Tibial nerve (tissue), 4 donors: ENCODE data around the gene KCTD11. TPM values are rescaled to one million over a fixed set of nuclear protein-coding genes. Genes with fewer than 3 reads are reported as not detected.

Experiments used
- DNase-seq, 2 donors: peaks; one replicate each; pipeline ENCODE4 v3.0.0-alpha.2; 2019; ENCODE audit warnings: low spot score in 2 of 2
- H3K27ac ChIP-seq, 4 donors: fragments of 200-600 bp; sonication (generic) in 3 of 4; one replicate each; pipeline ENCODE4 v1.5.1; 2017 to 2019; ENCODE audit warnings: mild to moderate bottlenecking in 1 of 4
- H3K27me3 ChIP-seq, 2 donors: fragments of 200-600 bp; sonication (generic) in 1 of 2; one replicate each; pipeline versions ENCODE4 v1.5.1 to v1.6.0; 2017 to 2019
- H3K36me3 ChIP-seq, 3 donors: fragments of 200-600 bp; sonication (generic); one replicate each; pipeline ENCODE4 v1.5.1; 2018 to 2019
- H3K4me1 ChIP-seq, 4 donors: fragments of 200-600 bp; sonication (generic) in 3 of 4; one replicate each; pipeline ENCODE4 v1.5.1; 2017 to 2019
- H3K4me3 ChIP-seq, 4 donors: fragments of 200-600 bp; sonication (generic) in 3 of 4; one replicate each; pipeline ENCODE4 v1.5.1; 2017 to 2019; ENCODE audit warnings: mild to moderate bottlenecking in 1 of 4, moderate library complexity in 1 of 4
- H3K9me3 ChIP-seq, 4 donors: fragments of 200-600 bp; sonication (generic) in 3 of 4; one replicate each; pipeline ENCODE4 v1.5.1; 2017 to 2019
- EP300 ChIP-seq, 2 donors: sonication (generic); formaldehyde crosslinking; IDR thresholded peaks; one replicate each; pipeline ENCODE4 v1.6.1; 2017; ENCODE audit warnings: antibody characterized with exemption in 2 of 2, mild to moderate bottlenecking in 1 of 2
- POLR2A ChIP-seq, 2 donors: fragments of 450-650 bp; IDR thresholded peaks; one replicate each; pipeline ENCODE4 v1.6.1; 2017; ENCODE audit warnings: antibody characterized with exemption in 2 of 2, mild to moderate bottlenecking in 2 of 2, moderate library complexity in 2 of 2
- WGBS, 2 donors: methylation state at CpG; one replicate each; pipeline ENCODE4 v1.1.5; 2018; 5-methylcytosine and 5-hydroxymethylcytosine counted together
- total RNA-seq, 4 donors: library from RNA; depleted of rRNA; stranded (reverse); fragments of >200 nt; gene quantifications; one replicate each; pipeline ENCODE4 v1.1.0, GENCODE V29; 2016
- TF ChIP-seq, protein P1 (sequence below), 5 experiments: fragments of 200-600 bp in 3 of 5; fragments of 450-650 bp in 2 of 5; sonication (generic) in 3 of 5; IDR thresholded peaks; one replicate each; pipeline ENCODE4 v1.5.1; 2016 to 2019; ENCODE audit warnings: antibody characterized with exemption in 5 of 5, mild to moderate bottlenecking in 3 of 5, moderate library complexity in 2 of 5

The KCTD11 gene
- total RNA-seq, 4 donors from 2014 or later = 25.3 to 35.4 (median 28.7) TPM

DNA sequence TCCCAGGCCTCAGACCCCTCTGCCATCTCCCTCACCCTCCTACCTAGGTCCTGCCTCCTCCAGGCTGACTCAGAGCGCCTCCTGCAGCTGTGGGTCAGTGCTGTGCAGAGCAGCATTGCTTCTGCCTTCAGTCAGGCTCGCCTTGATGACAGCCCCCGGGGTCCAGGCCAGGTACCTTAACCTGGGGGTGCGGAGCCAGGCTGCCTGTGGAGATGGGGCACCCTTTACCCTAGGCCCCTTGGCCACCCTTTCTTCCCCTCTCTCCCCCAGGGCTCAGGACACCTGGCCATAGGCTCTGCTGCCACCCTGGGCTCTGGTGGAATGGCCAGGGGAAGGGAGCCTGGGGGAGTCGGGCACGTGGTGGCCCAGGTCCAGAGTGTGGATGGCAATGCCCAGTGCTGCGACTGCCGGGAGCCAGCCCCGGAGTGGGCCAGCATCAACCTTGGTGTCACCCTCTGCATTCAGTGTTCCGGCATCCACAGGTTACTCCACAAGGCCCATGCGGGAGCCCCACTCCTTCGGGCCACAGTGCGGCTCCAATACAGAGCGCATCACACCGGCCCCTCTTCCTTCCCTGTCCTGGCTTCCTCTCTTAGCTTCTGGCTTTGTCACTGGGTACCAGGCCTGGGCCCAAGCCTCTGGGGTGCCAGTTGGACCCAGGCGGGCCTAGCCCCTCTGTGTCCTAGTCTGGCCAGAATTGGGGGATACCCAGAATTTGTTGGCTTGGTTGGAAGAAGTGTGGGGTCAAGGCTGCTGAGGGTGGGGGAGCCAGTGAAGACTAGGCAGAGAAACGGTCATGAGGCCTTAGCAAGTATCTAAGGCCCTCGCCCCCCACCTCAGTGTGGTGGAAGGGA lies 5.0 kb upstream of the KCTD11 start:
- no peak for DNase-seq
- H3K9me3 ChIP-seq = no peaks in the 10 kb centered on the region
- H3K4me1 ChIP-seq = peaks cover 0 to 42% (median 18%) of the 10 kb centered on the region in 4 donors
- TF ChIP-seq EP300 (IDR thresholded peaks at IDR 0.05) (no peak), POLR2A (IDR thresholded peaks at IDR 0.05) (no peak)
- TF ChIP-seq, protein P1, sequence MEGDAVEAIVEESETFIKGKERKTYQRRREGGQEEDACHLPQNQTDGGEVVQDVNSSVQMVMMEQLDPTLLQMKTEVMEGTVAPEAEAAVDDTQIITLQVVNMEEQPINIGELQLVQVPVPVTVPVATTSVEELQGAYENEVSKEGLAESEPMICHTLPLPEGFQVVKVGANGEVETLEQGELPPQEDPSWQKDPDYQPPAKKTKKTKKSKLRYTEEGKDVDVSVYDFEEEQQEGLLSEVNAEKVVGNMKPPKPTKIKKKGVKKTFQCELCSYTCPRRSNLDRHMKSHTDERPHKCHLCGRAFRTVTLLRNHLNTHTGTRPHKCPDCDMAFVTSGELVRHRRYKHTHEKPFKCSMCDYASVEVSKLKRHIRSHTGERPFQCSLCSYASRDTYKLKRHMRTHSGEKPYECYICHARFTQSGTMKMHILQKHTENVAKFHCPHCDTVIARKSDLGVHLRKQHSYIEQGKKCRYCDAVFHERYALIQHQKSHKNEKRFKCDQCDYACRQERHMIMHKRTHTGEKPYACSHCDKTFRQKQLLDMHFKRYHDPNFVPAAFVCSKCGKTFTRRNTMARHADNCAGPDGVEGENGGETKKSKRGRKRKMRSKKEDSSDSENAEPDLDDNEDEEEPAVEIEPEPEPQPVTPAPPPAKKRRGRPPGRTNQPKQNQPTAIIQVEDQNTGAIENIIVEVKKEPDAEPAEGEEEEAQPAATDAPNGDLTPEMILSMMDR (IDR thresholded peaks at IDR 0.05) = no peak
- H3K4me3 ChIP-seq = no peak overlapping the region
- H3K27me3 ChIP-seq = no peaks in the 10 kb centered on the region
- 71 to 81% methylated on average over 10 to 12 of the region's 18 CpGs for WGBS, 2 donors
- H3K36me3 ChIP-seq = no peaks in the 10 kb centered on the region
- peak overlapping the region in 1 of 4 donors; percentile 41 for H3K27ac ChIP-seq

- Histone ChIP-seq H3K4me3 (no peak overlapping the region), H3K9me3 (no peaks in the 10 kb centered on the region), H3K27ac (peak overlapping the region in 1 of 4 donors; percentile 96), H3K4me1 (peaks cover 0 to 48% (median 22%) of the 10 kb centered on the region in 4 donors), H3K36me3 (no peaks in the 10 kb centered on the region), H3K27me3 (no peaks in the 10 kb centered on the region)
- 61 to 65% methylated on average over 15 to 18 of the region's 19 CpGs for WGBS, 2 donors
- TF ChIP-seq, protein P1 (IDR thresholded peaks at IDR 0.05) = no peak
- TF ChIP-seq POLR2A (IDR thresholded peaks at IDR 0.05) = no peak
- TF ChIP-seq EP300 (IDR thresholded peaks at IDR 0.05) = no peak
- DNase-seq = no peak
Measured at GRCh38 chr17:7347630-7348477, 4.1 kb upstream of the KCTD11 start.

- DNase-seq = no peak
- Histone ChIP-seq H3K27me3 (no peaks in the 10 kb centered on the region), H3K36me3 (no peaks in the 10 kb centered on the region), H3K27ac (peak overlapping the region in 3 of 4 donors; percentile 96 to 100 (median 96)), H3K9me3 (no peaks in the 10 kb centered on the region), H3K4me1 (peaks cover 0 to 56% (median 30%) of the 10 kb centered on the region in 4 donors), H3K4me3 (no peak overlapping the region)
- 55 to 61% methylated on average over 19 of the region's 19 CpGs for WGBS, 2 donors
- TF ChIP-seq, protein P1 (IDR thresholded peaks at IDR 0.05) = no peak
- TF ChIP-seq POLR2A (IDR thresholded peaks at IDR 0.05) (no peak), EP300 (IDR thresholded peaks at IDR 0.05) (no peak)
Measured at GRCh38 chr17:7348478-7349242, 3.3 kb upstream of the KCTD11 start.

- DNase-seq = no peak
- H3K4me3 ChIP-seq = peak overlapping the region; percentile 71 to 95 (median 76)
- H3K27ac ChIP-seq = peak overlapping the region; percentile 91 to 100 (median 96)
- H3K36me3 ChIP-seq = no peaks in the 10 kb centered on the region
- no peaks in the 10 kb centered on the region for H3K9me3 ChIP-seq
- no peak for TF ChIP-seq EP300 (IDR thresholded peaks at IDR 0.05)
- TF ChIP-seq, protein P1 (IDR thresholded peaks at IDR 0.05) = peak in 2 of 5 experiments; percentile 27 to 41
- no peaks in the 10 kb centered on the region for H3K27me3 ChIP-seq
- H3K4me1 ChIP-seq = peaks cover 0 to 82% (median 47%) of the 10 kb centered on the region in 4 donors
- 20 to 24% methylated on average over 10 of the region's 10 CpGs for WGBS, 2 donors
Measured at GRCh38 chr17:7352503-7352889, 534 bp downstream of the KCTD11 start.
